Measurements from ENCODE around the gene LCOR.

LCOR gene

GRCh38 chr10:97013983-97014382 lies 181.9 kb downstream of the LCOR start:
- DNase-seq (ENCODE audit: low spot score): no peak
- TF ChIP-seq CTCF (IDR thresholded peaks at IDR 0.05): no peak
- Histone ChIP-seq H3K27ac (no peak overlapping the region), H3K4me3 (no peak overlapping the region)

- no peak for DNase-seq (ENCODE audit: low spot score)
- TF ChIP-seq CTCF (IDR thresholded peaks at IDR 0.05): no peak
- Histone ChIP-seq H3K27ac (no peak overlapping the region), H3K4me3 (no peak overlapping the region)
Observed at GRCh38 chr10:97015240-97015639, 183.1 kb downstream of the LCOR start.

- Histone ChIP-seq H3K4me3 (no peak overlapping the region), H3K27ac (no peak overlapping the region)
- no peak for TF ChIP-seq CTCF (IDR thresholded peaks at IDR 0.05)
- DNase-seq (ENCODE audit: low spot score): no peak
Observed at GRCh38 chr10:97016728-97017473, 184.8 kb downstream of the LCOR start.

- no peak for TF ChIP-seq CTCF (IDR thresholded peaks at IDR 0.05)
- no peak overlapping the region for H3K27ac ChIP-seq
- no peak for DNase-seq (ENCODE audit: low spot score)
- no peak overlapping the region for H3K4me3 ChIP-seq
Observed at GRCh38 chr10:97017474-97017903, 185.4 kb downstream of the LCOR start.

GRCh38 chr10:97018251-97019212 lies 186.4 kb downstream of the LCOR start:
- no peak overlapping the region for H3K27ac ChIP-seq
- no peak overlapping the region for H3K4me3 ChIP-seq
- no peak for TF ChIP-seq CTCF (IDR thresholded peaks at IDR 0.05)
- DNase-seq (ENCODE audit: low spot score): no peak

- no peak overlapping the region for H3K4me3 ChIP-seq
- DNase-seq (ENCODE audit: low spot score): no peak
- TF ChIP-seq CTCF (IDR thresholded peaks at IDR 0.05): no peak
- no peak overlapping the region for H3K27ac ChIP-seq
Observed at GRCh38 chr10:97019213-97019844, 187.2 kb downstream of the LCOR start.

Data from coronary artery (tissue), 2 donors.